Heart left ventricle (tissue), 13 donors: ENCODE measurements around the gene PGF.

Experiments
- POLR2A ChIP-seq, 2 donors: fragments of 450-650 bp; IDR thresholded peaks; one replicate each; pipeline ENCODE4 v1.6.1; 2017; ENCODE audit warnings: antibody characterized with exemption in 2 of 2, mild to moderate bottlenecking in 2 of 2, moderate library complexity in 2 of 2
- TF ChIP-seq, protein P1 (sequence below), 12 donors: fragments of 200-600 bp; sonication (generic) in 4 of 12; IDR thresholded peaks; one replicate each; pipeline versions ENCODE4 v1.5.0 to v1.8.0; 2018 to 2022; ENCODE audit warnings: antibody characterized with exemption in 12 of 12, mild to moderate bottlenecking in 5 of 12
- donor health status: ischemic (EF 13 %, LVEDD 7.1; RV severe dilation, severe dysfunction).
- donor health status: DM: no; HTN: yes; CAD: no.
- donor health status: DM: no; HTN: no; CAD: no.
- donor health status: ischemic (EF 25% LVEDD 6.9; RV normal size, moderate dysfunction).
- donor health status: ischemic (EF 25% LVEDD 5.7; RV mildly dilated, moderate dysfunction).
- donor health status: ischemic (EF 35%, LVEDD 5.7; RV mildly dilated, moderate dysfunction).
- donor health status: nonischemic (EF 11% LVEDD 7.7; RV severe dilation, severe dysfunction).
- donor health status: DM: yes; HTN: yes; CAD: no.
- donor health status: PGD.
- donor health status: ischemic (EF 29% LVEDD 5.4; RV normal size, mild dysfunction).
- donor health status: nonischemic (EF 23%, LVEDD 6.1; RV moderate dilation, normal function).

DNA sequence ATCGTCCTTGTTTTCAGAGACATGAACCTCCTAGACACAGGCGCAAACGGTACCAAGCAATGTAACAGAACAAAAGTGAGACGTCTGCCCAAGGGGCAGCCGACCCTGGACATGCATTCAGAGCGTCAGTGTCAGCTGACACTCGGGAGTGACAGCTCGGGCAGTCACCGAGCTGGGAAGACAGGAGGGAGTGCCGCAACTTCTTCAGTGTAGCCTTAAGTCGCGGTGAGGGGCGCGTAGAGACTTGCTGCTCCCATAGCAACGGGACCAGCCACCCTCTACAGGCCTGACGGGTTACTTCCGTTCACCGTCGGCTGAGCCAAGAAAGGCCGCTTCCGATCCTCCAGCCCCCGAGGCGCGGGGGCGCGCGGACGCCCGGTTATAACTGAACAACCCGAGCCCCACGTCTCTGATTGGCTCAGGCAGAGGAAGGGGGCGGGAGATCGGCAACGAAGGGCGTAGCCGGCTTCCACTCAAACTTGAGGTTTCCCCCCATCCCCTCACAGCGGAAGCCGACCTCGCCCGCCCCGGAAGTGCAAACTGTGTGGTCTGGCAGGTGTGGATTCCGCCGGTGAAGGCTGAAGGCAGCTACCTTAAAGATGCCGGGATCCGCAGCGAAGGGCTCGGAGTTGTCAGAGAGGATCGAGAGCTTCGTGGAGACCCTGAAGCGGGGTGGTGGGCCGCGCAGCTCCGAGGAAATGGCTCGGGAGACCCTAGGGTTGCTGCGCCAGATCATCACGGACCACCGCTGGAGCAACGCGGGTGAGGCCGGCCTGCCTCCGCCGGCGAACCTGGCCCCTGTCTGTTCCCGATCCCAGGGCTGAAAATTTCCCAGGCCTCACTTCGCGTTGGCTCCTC lies 47.2 kb upstream of the PGF start, which contains the start of gene EIF2B2:
- TF ChIP-seq, protein P1, sequence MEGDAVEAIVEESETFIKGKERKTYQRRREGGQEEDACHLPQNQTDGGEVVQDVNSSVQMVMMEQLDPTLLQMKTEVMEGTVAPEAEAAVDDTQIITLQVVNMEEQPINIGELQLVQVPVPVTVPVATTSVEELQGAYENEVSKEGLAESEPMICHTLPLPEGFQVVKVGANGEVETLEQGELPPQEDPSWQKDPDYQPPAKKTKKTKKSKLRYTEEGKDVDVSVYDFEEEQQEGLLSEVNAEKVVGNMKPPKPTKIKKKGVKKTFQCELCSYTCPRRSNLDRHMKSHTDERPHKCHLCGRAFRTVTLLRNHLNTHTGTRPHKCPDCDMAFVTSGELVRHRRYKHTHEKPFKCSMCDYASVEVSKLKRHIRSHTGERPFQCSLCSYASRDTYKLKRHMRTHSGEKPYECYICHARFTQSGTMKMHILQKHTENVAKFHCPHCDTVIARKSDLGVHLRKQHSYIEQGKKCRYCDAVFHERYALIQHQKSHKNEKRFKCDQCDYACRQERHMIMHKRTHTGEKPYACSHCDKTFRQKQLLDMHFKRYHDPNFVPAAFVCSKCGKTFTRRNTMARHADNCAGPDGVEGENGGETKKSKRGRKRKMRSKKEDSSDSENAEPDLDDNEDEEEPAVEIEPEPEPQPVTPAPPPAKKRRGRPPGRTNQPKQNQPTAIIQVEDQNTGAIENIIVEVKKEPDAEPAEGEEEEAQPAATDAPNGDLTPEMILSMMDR (IDR thresholded peaks at IDR 0.05): peak in 5 of 12 donors; percentile 13 to 41 (median 14)
- TF ChIP-seq POLR2A (IDR thresholded peaks at IDR 0.05): peak in 1 of 2 donors; percentile 71
